Renal pelvis (tissue), 4 donors: Measurements from ENCODE around the gene LCMT1. TPM values are rescaled to one million over a fixed set of nuclear protein-coding genes. Genes with fewer than 3 reads are reported as not detected.
"Not testable (repeated sequence)": the region's sequence is repeated elsewhere in the genome, so short reads cannot be mapped to it uniquely, and the experiment has no call there.

Experiments
- DNase-seq: peaks from one replicate; pipeline ENCODE4 v3.0.0-alpha.2; 2013
- polyA plus RNA-seq, 3 donors: library from polyadenylated mRNA; unstranded; fragments of 120-200 nt; gene quantifications; one replicate each; pipeline ENCODE4 v1.2.1, GENCODE V29; 2013; ENCODE audit not compliant: insufficient read length in 3 of 3

LCMT1 gene
- polyA plus RNA-seq, 3 donors, result 64.2 to 75.6 (median 69.1) TPM

DNA sequence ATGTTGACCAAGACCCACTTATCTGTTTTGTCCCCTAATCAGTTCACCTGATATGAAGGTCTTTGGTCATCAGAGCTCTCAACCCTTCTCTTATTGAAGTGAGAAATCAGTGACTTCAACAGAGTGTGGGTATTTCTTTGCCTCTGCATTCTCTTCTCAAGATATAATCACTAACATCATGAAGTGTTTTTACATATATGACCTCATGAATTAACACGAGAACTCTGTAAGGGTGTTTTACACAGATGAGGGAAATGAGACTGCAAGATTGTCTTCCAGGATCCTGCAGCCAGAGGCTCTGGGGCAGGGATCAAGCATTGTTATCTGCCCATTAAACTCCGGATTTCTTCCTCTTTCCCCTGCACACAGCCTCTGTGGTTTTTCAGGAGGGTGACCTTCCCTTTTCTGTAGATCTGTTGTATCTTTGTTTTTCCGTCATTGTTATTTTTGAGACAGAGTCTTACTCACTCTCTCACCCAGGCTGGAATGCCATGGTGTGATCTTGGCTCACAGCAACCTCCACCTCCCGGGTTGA, 22.7 kb downstream of the LCMT1 start:
- no peak for DNase-seq

DNA sequence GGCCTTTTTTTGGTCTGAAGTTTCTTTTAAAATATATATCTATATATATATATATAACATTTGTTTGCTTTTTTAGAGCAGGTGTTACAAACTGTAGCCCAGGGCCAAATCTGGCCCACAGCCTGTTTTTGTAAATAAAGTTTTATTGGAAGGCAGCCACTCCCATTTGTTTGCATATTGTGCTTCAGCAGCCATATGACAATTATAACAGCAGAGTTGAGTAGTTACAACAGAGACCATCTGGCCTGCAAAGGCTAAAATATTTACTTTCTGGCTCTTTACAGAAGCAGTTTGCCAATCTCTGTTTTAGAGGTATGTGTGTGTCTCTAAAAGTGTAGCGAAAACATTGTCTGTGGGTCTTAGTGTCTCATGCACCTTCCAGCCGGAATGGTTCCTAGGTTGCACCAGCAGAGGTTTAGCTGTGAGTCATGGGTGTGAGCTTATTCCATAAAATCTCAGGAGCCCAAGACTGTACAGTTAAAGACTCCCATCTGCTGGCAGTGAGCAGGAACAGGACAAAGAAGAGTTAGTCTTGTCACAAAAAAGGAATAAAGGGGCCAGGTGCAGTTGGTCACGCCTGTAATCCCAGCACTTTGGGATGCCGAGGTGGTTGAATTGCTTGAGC, 23.8 kb downstream of the LCMT1 start:
- DNase-seq, result no peak

DNA sequence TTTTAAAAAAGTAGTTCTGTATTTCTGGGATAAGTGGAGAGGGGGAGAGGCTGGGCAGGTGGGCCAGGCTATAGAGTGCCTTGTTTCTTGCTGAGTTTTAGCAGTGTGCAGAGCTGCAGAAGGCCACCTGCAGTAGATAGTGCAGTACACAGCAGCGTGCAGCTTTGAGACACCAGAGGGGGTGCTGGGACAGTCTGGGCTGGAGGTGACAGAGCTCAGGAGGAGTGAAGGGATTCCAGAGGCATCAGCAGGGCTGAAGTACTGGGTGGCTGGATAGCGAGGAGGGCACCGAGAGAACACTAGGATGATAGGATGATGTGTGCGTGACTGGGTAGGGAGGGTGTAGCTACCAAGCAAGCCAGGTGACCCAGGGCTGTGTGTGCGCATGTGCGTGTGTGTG, 26.6 kb downstream of the LCMT1 start:
- no peak for DNase-seq

DNA sequence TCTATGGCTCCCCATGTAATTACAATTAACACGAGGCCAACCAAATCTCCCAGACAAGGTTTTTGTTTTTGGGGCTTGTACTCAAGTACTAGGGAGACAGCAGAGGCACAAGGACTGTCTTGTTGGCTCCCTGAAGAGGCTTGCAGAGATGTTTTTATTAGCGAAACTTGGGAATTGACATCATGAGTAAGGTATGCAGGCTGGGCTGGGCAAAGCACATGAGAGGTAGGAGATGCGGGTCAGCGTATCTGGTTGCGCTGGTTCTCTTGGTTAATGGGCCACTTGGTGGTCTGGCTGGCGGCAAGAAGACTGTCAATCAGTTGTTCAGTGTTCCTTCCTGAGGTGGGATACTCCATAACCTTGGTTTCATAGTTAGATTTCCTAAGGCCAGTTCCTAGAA, 28.9 kb downstream of the LCMT1 start:
- DNase-seq, result no peak

DNA sequence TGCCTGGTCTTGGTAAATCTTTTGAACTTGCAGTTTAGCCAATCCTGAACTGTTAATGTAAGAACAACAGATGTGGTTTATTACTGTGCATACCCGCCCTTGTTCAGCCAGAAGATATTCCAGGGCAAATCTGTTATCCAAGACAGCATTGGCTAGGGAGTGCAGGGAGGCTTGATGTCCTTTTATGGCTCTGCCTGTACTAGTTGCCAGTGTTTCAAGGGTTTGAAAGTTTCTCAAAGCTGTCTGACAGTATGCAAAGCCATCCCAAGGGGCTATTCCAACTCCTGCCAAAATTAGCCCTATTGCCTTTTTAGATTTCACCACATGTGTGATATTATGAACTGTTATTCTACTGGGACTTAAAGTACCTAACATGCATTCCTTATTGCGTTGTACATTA, 30.1 kb downstream of the LCMT1 start:
- no peak for DNase-seq

GRCh38 chr16:25143928-25144327, 32.4 kb downstream of the LCMT1 start:
- DNase-seq, result no peak

DNA sequence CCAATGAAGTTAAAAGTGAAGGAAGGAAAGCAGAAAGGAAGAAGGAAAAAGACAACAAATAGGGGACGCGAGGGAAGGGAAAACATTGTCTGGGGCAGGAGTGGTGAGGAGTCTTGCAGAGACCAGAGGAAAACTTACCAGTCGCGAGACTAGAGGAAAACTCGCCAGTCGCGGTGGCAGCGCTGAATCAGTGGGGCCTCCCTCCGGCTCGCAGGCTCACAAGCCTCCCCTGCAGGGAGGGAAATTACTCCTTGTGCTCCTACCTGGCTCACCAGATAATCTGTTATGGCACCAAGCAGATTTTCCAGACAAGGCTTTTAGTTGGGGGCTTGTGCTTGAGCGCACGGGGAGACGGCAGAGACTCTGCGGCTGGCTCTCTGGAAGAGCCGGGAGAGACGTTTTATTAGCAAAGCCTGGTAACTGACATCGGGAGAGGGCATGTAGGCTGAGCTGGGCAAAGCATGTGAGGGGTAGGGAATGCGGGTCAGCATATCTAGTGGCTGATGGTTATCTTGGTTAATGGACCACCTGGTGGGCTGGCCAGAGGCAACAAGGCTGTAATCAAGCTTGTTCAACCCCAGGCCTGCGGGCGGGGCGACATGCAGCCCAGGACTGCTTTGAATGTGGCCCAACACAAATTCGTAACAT, 37.1 kb downstream of the LCMT1 start:
- DNase-seq, result no peak

- no peak for DNase-seq
Measured at GRCh38 chr16:25151996-25152395, 40.5 kb downstream of the LCMT1 start.

DNA sequence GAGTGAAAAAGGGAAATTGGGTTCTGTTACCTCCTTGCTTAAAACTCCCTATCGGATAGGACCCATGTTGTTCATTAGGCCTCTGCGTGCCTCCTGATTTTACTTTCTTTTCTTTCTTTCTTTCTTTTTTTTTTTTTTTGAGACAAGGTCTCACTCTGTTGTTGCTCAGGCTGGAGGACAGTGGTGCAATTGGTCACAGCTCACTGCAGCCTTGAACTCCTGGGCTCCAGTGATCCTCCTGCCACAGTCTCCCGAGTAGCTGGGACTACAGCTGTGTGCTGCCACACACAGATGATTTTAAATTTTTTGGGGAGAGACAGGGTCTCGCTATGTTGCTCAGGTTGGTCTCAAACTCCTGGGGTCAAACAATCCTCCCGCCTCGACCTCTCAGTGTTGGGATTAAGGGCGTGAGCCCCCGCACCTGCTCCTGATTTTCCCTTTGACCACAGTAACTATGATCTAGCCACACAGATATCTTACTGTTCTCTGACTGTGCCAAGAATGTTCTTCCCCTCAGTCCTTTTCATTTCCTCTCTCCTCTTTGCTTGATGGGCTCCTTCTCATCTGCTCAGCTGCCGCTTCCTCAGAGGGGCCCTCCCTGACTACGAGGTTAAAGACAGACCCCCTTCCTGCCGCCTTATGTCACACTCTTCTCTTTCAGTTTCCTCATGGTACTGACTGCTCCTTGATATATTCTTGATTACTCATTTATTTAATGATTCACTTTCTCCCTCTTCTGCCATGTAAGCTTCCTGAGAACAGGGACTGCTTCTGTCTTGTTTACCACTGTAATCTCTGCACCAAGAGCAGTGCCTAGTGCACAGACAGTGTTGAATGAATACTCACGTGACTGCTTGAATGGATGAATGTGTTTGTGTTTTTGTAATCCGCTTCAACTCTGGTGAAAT, 44.3 kb downstream of the LCMT1 start:
- DNase-seq, result no peak

- peak; percentile 74 for DNase-seq
Measured at GRCh38 chr16:25157271-25157875, 45.8 kb downstream of the LCMT1 start.

- no peak for DNase-seq
Measured at GRCh38 chr16:25158401-25158800, 46.9 kb downstream of the LCMT1 start.

DNA sequence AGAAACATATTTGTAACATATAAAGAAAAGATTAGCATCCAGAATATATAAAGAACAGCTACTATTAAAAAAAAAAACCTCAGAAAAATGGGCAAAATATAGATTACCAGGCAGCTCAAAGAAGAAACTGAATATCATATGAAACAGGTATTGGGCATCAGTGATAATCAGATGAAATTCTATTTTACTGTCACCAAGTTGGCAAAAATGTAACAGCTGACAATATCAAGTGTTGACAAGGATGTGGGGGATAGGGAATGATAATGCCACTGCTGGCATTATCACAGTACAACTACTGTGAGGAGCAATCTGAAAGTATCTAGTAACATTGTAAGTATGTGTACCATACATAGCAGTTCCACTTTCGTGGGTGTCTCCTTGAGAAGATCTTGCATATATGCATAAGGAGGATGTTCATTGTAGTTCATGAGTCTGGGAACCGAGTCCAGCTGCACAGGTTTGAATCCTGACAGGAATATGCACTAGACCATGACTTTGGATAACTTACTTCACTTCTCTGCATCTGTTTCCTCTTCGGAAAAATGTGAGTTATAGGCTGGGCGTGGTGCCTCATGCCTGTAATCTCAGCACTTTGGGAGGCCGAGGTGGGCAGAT, 50.3 kb downstream of the LCMT1 start:
- DNase-seq, result no peak

- no peak for DNase-seq
Measured at GRCh38 chr16:25163683-25164082, 52.1 kb downstream of the LCMT1 start.

DNA sequence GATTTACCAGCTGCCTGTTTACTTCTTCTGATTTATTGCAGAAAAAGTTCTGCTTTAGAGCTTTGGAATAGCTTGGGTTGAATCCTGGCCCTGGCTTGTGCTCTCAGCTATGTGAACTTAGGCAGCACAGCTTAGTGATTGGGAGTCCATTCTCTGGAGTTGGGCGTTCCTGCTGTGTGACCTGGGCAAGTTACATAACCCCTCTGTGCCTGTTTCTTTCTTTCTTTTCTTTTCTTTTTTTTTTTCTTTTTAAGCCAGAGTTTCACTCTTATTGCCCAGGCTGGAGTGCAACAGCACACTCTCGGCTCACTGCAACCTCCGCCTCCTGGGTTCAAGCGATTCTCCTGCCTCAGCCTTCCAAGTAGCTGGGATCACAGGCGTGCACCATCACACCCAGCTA, 53.7 kb downstream of the LCMT1 start:
- DNase-seq, result no peak

DNA sequence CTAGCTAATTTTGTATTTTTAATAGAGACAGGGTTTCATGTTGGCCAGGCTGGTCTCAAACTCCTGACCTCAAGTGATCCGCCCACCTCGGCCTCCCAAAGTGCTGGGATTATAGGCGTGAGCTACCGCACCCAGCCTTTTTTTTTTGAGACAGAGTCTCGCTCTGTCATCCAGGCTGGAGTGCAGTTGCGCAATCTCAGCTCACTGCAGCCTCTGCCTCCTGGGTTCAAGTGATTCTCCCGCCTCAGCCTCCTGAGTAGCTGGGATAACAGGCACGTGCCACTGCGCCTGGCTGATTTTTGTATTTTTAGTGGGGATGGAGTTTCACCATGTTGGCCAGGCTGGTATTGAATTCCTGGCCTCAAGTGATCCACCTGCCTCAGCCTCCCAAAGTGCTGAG, 56.4 kb downstream of the LCMT1 start:
- not testable (repeated sequence) for DNase-seq

- DNase-seq, result no peak
Measured at GRCh38 chr16:25171390-25171789, 59.8 kb downstream of the LCMT1 start.

GRCh38 chr16:25172831-25173230, 61.3 kb downstream of the LCMT1 start:
- no peak for DNase-seq

GRCh38 chr16:25174285-25174684, 62.7 kb downstream of the LCMT1 start:
- no peak for DNase-seq

DNA sequence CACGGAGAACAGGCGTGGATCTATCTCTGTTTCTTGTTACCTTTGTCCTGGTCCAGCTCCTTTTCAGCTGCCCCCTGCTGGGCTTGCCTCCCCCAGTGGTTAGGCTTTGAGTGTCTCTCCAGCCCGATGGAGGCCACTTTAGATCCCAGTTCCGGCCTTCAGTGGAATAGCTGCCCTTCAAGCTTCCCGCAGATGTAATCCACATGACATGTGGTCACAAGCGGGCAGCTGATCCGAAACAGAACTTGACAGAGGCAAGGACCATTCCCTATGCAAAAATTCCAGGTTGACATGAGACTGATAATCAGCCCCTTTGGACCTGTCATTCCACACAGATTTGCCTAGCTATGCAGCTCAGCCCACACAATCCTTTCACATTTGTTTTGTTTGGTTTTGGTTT, 64.6 kb downstream of the LCMT1 start:
- no peak for DNase-seq

DNA sequence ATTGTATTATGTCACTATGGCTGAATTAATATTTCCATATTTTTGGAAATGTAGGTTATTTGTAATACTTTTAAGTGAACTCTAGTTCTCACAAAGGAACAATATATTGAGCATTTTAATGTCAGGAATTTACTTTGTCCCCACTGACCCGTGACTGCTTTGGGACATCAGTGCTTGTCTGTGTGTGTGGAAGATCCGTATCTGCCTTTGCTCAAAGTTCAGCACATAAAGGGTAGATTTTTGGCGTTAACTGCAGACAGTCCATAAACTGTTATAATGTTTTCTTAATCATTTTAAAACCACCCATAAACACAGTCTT, 65.9 kb downstream of the LCMT1 start:
- DNase-seq, result no peak

DNA sequence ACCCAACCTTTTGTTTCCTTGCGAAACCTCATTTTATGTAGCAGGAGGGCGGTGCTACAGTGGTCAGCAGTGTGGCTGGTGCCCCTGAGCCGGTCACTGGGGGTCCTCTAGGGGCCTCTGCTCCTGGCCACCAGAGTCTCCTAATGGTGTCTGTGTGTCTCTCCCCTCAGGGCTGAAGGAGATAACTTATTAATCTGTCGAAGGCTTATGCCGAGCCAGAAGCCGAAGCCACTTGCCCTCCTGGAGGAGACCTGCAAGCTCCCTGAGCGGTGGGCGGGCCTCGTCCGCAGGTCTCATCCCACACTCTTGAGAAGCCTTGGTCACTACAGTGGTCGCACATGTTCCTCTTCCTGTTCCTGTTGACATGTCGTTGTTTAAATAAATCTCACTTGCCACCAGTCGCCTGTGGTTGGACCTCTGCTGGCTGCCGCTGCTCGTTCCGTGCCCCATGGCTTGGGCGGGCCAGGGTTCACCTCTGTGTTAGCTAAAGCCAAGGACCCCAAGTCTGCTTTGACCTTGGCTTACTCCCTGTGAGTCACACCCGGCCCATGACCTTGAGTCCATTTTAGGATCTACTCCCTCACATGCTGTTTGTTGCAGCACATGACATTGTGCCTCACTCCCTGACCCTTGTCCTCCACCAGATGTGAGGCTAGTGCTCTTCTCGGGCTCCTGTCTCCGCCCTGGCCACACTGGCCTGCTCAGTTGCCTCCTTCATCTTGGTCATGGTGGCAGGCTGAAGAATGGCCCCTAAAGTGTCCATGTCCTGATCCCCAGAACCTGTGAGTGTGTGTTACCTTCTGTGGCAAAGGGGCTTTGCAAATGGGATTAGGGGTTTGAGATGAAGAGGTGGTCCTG, 66.5 kb downstream of the LCMT1 start:
- DNase-seq, result no peak
